ENCODE measurements around the gene DHX57.

DHX57 gene

DNA sequence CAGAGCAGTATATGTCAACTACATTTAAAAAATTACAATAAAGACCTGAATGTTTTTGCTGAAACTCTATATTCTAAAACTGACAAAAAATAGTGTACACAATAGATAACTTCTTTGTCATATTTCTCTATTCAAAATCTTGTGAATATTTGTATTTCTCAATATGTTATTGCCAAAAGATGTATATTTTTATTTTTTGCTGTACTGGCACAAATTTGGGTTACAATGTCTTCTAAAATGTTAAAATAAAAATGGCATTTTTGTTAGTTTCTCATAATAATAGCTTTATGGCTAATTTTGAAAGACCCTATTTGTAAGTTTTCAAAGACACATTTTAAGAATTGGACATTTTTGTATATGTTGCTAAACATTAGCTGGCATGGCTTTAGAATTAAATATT is 13.3 kb upstream of the DHX57 start:
- no peak for TF ChIP-seq ZFX (IDR thresholded peaks at IDR 0.05; ENCODE audit: borderline replicate concordance)
- TF ChIP-seq, protein P1, sequence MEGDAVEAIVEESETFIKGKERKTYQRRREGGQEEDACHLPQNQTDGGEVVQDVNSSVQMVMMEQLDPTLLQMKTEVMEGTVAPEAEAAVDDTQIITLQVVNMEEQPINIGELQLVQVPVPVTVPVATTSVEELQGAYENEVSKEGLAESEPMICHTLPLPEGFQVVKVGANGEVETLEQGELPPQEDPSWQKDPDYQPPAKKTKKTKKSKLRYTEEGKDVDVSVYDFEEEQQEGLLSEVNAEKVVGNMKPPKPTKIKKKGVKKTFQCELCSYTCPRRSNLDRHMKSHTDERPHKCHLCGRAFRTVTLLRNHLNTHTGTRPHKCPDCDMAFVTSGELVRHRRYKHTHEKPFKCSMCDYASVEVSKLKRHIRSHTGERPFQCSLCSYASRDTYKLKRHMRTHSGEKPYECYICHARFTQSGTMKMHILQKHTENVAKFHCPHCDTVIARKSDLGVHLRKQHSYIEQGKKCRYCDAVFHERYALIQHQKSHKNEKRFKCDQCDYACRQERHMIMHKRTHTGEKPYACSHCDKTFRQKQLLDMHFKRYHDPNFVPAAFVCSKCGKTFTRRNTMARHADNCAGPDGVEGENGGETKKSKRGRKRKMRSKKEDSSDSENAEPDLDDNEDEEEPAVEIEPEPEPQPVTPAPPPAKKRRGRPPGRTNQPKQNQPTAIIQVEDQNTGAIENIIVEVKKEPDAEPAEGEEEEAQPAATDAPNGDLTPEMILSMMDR (IDR thresholded peaks at IDR 0.05) = no peak
- no peak overlapping the region for H3K27ac ChIP-seq

DNA sequence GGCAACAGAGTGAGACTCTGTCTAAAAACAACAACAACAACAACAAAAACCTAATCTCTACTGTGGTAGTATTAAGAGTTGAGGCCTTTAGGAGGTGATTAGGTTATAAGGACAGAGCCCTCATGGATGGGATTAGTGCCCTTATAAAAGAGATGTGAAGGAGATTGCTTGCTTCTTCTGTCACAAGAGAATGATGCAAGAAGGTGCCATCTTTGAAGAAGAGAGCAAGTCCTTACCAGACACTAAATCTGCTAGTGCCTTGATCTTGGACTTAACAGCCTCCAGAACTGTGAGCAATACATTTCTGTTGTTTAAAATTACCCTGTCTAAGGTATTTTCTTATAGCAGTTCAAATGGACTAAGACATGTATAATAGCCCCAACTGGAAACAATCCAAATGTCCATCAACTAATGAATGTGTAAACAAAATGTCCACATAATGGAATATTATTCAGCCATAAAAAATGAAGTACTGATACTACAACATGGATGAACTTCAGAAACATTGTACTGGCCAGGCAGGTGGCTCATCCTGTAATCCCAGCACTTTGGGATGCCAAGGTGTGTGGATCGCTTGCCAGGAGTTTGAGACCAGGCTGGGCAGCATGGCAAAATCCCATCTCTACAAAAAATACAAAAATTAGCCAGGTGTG is 12.3 kb upstream of the DHX57 start:
- H3K27ac ChIP-seq = no peak overlapping the region
- TF ChIP-seq, protein P1 (IDR thresholded peaks at IDR 0.05) = no peak
- no peak for TF ChIP-seq ZFX (IDR thresholded peaks at IDR 0.05; ENCODE audit: borderline replicate concordance)

DNA sequence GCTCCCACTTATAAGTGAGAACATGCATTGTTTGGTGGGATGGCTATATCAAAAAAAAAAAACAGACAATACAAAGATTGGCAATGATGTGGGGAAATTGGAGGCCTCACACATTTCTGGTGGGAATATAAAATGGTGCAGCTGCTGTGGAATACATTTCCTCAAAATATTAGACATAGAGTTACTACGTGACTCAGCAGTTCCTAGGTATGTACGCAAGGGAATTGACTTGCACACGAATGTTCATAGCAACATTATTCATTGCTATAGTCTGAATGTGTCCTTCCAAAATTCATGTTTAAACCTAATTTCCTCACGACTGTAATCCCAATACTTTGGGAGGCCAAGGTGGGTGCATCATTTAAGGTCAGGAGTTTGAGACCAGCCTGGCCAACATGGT is 11.6 kb upstream of the DHX57 start:
- TF ChIP-seq, protein P1 (IDR thresholded peaks at IDR 0.05) = no peak
- TF ChIP-seq ZFX (IDR thresholded peaks at IDR 0.05; ENCODE audit: borderline replicate concordance) = no peak
- no peak overlapping the region for H3K27ac ChIP-seq

DNA sequence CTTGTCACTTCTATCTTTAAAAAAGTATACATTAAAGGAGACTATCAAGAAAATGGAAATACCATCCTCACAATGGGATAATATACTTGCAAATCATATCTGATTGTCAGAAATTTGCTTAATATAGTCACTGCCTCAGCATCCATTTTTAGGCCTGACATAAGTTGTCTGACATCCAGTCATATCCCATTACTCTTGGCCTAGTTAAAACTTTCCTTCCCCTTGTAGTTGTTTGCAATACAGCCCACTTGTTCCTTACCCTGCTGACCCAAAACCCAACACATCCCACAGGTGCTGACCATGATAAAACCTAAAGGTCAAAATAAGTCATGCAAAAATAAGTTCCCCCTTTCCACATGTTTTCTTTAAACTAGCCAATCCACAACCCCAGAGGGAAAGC is 10.3 kb upstream of the DHX57 start:
- TF ChIP-seq ZFX (IDR thresholded peaks at IDR 0.05; ENCODE audit: borderline replicate concordance) = no peak
- TF ChIP-seq, protein P1 (IDR thresholded peaks at IDR 0.05) = no peak
- no peak overlapping the region for H3K27ac ChIP-seq

DNA sequence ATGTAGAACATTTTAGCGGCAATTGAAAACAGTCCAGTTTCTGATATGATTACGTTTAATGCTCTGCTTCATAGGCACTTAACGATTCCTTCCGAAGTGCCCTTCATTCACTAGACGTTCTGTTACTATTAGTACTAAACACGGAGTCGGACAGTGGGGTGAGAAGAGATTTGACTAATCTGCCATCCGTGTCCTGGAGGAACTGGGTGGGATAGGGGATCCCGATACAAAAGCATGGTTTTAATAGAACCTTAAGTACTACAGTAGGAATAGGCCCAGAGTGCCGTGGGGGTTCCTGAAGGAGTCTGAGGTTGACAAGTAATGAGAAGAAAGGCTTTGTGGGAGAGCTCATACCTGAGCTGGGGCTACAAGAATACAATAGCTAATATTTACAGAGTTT is 673 bp upstream of the DHX57 start:
- no peak overlapping the region; the same call in 1 of the 2 replicates for H3K27ac ChIP-seq
- TF ChIP-seq, protein P1 (IDR thresholded peaks at IDR 0.05) = no peak
- no peak for TF ChIP-seq ZFX (IDR thresholded peaks at IDR 0.05; ENCODE audit: borderline replicate concordance)

DNA sequence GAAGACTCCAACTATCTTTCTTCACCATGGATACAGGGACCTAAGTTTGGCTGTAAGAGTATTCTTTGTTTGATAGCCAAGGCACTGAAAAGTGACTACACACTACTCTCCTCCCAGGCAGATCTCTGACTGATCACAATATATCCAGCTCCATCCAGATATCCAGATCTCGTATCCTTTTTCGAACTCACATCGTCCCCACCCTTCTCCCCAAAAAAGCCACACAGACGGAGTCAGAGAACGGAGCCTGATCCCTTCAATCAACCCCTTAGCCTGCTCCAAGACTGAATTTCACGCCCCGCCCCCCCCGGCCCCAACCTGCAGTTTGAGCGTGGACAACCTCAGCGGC is 533 bp downstream of the DHX57 start:
- H3K27ac ChIP-seq = peak overlapping the region; percentile 65
- TF ChIP-seq, protein P1 (IDR thresholded peaks at IDR 0.05) = no peak
- no peak for TF ChIP-seq ZFX (IDR thresholded peaks at IDR 0.05; ENCODE audit: borderline replicate concordance)

DNA sequence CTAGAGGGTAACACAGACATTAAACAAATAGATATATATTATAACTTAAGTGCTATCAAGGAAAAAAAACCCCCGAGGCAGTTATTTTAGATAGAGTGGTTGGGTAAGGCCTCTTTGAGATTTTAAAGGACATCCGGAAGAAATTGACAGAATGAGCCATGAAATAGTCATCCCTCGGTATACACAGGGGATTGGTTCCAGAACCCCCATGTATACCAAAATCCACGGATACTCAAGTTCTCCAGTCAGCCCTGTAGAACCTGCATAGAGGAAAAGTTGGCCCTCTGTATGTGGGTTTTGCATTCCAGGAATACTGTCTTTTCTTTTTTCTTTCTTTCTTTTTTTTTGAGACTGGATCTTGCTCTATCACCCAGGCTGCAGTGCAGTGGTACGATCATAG is 2.0 kb downstream of the DHX57 start:
- TF ChIP-seq, protein P1 (IDR thresholded peaks at IDR 0.05) = no peak
- no peak for TF ChIP-seq ZFX (IDR thresholded peaks at IDR 0.05; ENCODE audit: borderline replicate concordance)
- no peak overlapping the region for H3K27ac ChIP-seq
